Caco-2 (cell line): ENCODE measurements around the gene PTCH1. TPM values are rescaled to one million over a fixed set of nuclear protein-coding genes. Genes with fewer than 3 reads are reported as not detected.

Experiments
- BruUV-seq: library from RNA; stranded (reverse); fragments of 400-500 nt; replicated peaks from 2 replicates; lab custom pipeline; 2021; lab: Mats Ljungman, UMichigan
- CTCF ChIA-PET: fragments of 300-600 bp; sonication (Branson Sonifier 250); formaldehyde crosslinking; loops from one replicate; lab custom pipeline; 2022; ENCODE audit warnings: antibody characterized with exemption; lab: Charles Lee
- POLR2A ChIA-PET: fragments of 300-600 bp; sonication (Branson Sonifier 250); formaldehyde crosslinking; loops from one replicate; lab custom pipeline; 2022; ENCODE audit warnings: antibody characterized with exemption; lab: Charles Lee
- DNase-seq, 2 experiments: peaks; one replicate each; pipeline versions ENCODE4 v3.0.0 to v3.0.0-alpha.2; 2020 to 2022
- H3K27me3 ChIP-seq: replicated peaks from 2 replicates; pipeline ENCODE4 v1.6.0; 2011; ENCODE audit warnings: low read length; ENCODE audit not compliant: control insufficient read depth, insufficient read depth
- H3K36me3 ChIP-seq: 2 replicates; pipeline ENCODE4 v1.5.1; 2011; ENCODE audit warnings: low read length; ENCODE audit not compliant: control insufficient read depth, insufficient read depth
- H3K4me1 ChIP-seq: fragments of 250-450 bp; sonication (Bioruptor Pico); 2 replicates; pipeline ENCODE4 v1.5.1; 2020; ENCODE audit warnings: mild to moderate bottlenecking
- H3K4me3 ChIP-seq: 2 replicates; pipeline ENCODE4 v1.5.1; 2011; ENCODE audit warnings: low read depth, mild to moderate bottlenecking, control low read depth, low read length
- H3K9me3 ChIP-seq: fragments of 250-450 bp; sonication (Bioruptor Pico); 2 replicates; pipeline ENCODE4 v1.5.1; 2020; ENCODE audit warnings: mild to moderate bottlenecking, moderate library complexity
- H3K27ac Mint-ChIP-seq: one replicate; pipeline ENCODE4 v1.8.0; 2022; ENCODE audit warnings: mixed read lengths; ENCODE audit not compliant: unreplicated experiment
- H3K27me3 Mint-ChIP-seq: one replicate; pipeline ENCODE4 v1.8.0; 2022; ENCODE audit warnings: mixed read lengths; ENCODE audit not compliant: insufficient read depth, unreplicated experiment
- H3K36me3 Mint-ChIP-seq: one replicate; pipeline ENCODE4 v1.8.0; 2022; ENCODE audit warnings: mild to moderate bottlenecking, mixed read lengths; ENCODE audit not compliant: insufficient read depth, unreplicated experiment
- H3K4me1 Mint-ChIP-seq: one replicate; pipeline ENCODE4 v1.8.0; 2022; ENCODE audit warnings: low read depth, mixed read lengths; ENCODE audit not compliant: unreplicated experiment
- H3K4me3 Mint-ChIP-seq: one replicate; pipeline ENCODE4 v1.8.0; 2022; ENCODE audit warnings: mild to moderate bottlenecking, moderate library complexity, mixed read lengths; ENCODE audit not compliant: unreplicated experiment
- H3K9me3 Mint-ChIP-seq: one replicate; pipeline ENCODE4 v1.8.0; 2022; ENCODE audit warnings: mixed read lengths; ENCODE audit not compliant: unreplicated experiment
- intact Hi-C: fragments of 100-400 bp; cut with micrococcal nuclease; formaldehyde crosslinking; loops from one replicate; pipeline ENCODE4 v1.10.0; 2022; ENCODE audit not compliant: unreplicated experiment
- total RNA-seq: library from RNA; stranded (reverse); gene quantifications from 2 replicates; pipeline ENCODE4 v1.2.3, GENCODE V29; 2022
- TF ChIP-seq, protein P1 (sequence below), 2 experiments: fragments of 200-600 bp in 1 of 2; IDR thresholded peaks; 1 replicate in 1 of 2; 2 replicates in 1 of 2; pipeline versions ENCODE4 v1.5.1 to v1.8.0; 2011 to 2022; ENCODE audit warnings: antibody characterized with exemption in 1 of 2, control low read depth in 1 of 2, inconsistent platforms in 1 of 2, low read depth in 1 of 2, low read length in 1 of 2, mild to moderate bottlenecking in 1 of 2, moderate library complexity in 1 of 2; ENCODE audit not compliant: insufficient read depth in 1 of 2, severe bottlenecking in 1 of 2, unreplicated experiment in 1 of 2

Gene PTCH1
- total RNA-seq, 1 experiment from 2014 or later: 25.9 TPM

DNA sequence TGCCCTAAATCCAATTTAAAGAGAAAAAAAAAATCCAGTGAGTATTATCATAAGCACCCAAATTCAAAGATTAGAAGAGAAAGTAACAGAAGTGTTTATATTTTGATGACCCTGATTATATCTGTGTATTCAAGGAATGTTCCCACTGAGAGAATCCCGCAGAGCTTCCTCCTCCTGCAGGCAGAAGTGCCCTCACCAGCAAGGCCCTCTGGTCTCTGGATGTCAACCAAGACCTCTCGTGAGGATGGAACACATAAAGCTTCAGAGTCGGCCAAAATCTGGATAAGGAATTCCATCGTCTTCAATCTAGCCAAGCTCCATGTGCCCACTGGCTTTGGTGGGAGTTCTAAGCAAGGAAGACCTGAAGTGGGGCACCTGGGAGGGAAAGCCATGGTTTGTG lies 18.1 kb downstream of the PTCH1 start:
- Histone ChIP-seq H3K9me3 (no peaks in the 10 kb centered on the region), H3K4me1 (peaks cover 13% of the 10 kb centered on the region), H3K36me3 (no peaks in the 10 kb centered on the region; the same call in 1 of the 2 replicates), H3K4me3 (no peak overlapping the region), H3K27me3 (no peaks in the 10 kb centered on the region)
- peaks cover 8% of the 10 kb centered on the region for H3K36me3 Mint-ChIP-seq
- intact Hi-C loops: no loop called here
- CTCF ChIA-PET: no interaction called here
- no peaks in the 10 kb centered on the region for H3K9me3 Mint-ChIP-seq
- H3K4me3 Mint-ChIP-seq: no peak overlapping the region
- no peak for DNase-seq
- no peaks in the 10 kb centered on the region for H3K27me3 Mint-ChIP-seq
- POLR2A ChIA-PET: interaction anchor here (0.6 kb wide), 1 partner anchor 1058 kb away, joined by 4 read pairs; no protein-coding TSS in a partner anchor
- H3K27ac Mint-ChIP-seq: no peak overlapping the region
- BruUV-seq: no TSS peak
- TF ChIP-seq, protein P1, sequence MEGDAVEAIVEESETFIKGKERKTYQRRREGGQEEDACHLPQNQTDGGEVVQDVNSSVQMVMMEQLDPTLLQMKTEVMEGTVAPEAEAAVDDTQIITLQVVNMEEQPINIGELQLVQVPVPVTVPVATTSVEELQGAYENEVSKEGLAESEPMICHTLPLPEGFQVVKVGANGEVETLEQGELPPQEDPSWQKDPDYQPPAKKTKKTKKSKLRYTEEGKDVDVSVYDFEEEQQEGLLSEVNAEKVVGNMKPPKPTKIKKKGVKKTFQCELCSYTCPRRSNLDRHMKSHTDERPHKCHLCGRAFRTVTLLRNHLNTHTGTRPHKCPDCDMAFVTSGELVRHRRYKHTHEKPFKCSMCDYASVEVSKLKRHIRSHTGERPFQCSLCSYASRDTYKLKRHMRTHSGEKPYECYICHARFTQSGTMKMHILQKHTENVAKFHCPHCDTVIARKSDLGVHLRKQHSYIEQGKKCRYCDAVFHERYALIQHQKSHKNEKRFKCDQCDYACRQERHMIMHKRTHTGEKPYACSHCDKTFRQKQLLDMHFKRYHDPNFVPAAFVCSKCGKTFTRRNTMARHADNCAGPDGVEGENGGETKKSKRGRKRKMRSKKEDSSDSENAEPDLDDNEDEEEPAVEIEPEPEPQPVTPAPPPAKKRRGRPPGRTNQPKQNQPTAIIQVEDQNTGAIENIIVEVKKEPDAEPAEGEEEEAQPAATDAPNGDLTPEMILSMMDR (IDR thresholded peaks at IDR 0.05; ENCODE audit: insufficient read depth in 1 of 2, low read depth in 1 of 2, low read length in 1 of 2, severe bottlenecking in 1 of 2, unreplicated experiment in 1 of 2): no peak
- H3K4me1 Mint-ChIP-seq: peaks cover 24% of the 10 kb centered on the region

DNA sequence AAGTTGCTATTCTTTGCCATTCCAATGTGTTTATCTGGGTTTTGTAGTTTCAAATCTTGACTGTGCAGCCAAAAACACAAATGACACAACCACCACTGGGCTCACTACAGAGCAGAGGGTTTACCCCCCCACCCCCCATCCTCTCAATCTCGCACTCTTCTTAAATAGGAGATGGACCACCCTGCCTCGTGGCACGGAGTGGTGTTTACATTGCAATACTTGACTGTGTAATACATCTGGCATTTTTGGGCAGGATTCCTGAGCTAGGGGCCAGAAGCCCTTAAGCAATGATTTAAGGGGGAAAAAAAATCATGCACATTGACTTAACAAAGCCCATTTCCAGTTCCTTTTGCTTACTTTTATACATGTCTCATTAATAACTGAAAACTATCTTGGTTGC lies 19.0 kb downstream of the PTCH1 start:
- TF ChIP-seq, protein P1 (IDR thresholded peaks at IDR 0.05; ENCODE audit: insufficient read depth in 1 of 2, low read depth in 1 of 2, low read length in 1 of 2, severe bottlenecking in 1 of 2, unreplicated experiment in 1 of 2): no peak
- H3K27me3 Mint-ChIP-seq: no peaks in the 10 kb centered on the region
- peaks cover 13% of the 10 kb centered on the region for H3K4me1 ChIP-seq
- H3K36me3 ChIP-seq: no peaks in the 10 kb centered on the region; the same call in 1 of the 2 replicates
- no peaks in the 10 kb centered on the region for H3K9me3 ChIP-seq
- no peak for DNase-seq
- no peaks in the 10 kb centered on the region for H3K27me3 ChIP-seq
- H3K27ac Mint-ChIP-seq: no peak overlapping the region
- ChIA-PET CTCF (no interaction called here), POLR2A (interaction anchor here (0.6 kb wide), 1 partner anchor 1059 kb away, joined by 4 read pairs; no protein-coding TSS in a partner anchor)
- H3K4me3 ChIP-seq: no peak overlapping the region
- intact Hi-C loops: no loop called here
- H3K9me3 Mint-ChIP-seq: no peaks in the 10 kb centered on the region
- H3K4me3 Mint-ChIP-seq: no peak overlapping the region
- BruUV-seq: no TSS peak
- H3K36me3 Mint-ChIP-seq: peaks cover 8% of the 10 kb centered on the region
- peaks cover 16% of the 10 kb centered on the region for H3K4me1 Mint-ChIP-seq

DNA sequence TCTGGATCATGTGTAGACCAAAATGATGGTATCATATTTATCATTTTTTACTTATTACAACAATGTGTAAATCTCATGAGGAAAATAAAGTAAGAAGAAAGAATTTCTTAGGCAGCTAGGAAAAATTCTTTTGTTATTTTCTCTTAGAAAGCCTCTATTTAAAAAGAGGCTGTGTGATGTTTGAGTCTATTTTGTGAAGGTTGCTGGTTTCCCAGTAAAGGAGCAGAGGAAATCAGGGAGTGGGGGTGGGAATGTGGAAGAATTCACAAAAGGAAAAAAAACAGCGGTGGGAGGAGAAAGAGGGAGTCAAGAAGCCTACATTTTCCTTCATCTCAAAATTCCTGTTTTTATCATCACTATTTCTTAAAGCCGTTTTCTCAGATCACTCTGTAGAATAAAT lies 20.1 kb downstream of the PTCH1 start:
- Mint-ChIP-seq H3K36me3 (peaks cover 8% of the 10 kb centered on the region), H3K4me3 (no peak overlapping the region), H3K27me3 (no peaks in the 10 kb centered on the region), H3K4me1 (peaks cover 10% of the 10 kb centered on the region), H3K9me3 (no peaks in the 10 kb centered on the region), H3K27ac (no peak overlapping the region)
- Histone ChIP-seq H3K36me3 (no peaks in the 10 kb centered on the region), H3K4me3 (no peak overlapping the region), H3K4me1 (peaks cover 13% of the 10 kb centered on the region), H3K27me3 (no peaks in the 10 kb centered on the region), H3K9me3 (no peaks in the 10 kb centered on the region)
- POLR2A ChIA-PET: no interaction called here
- no TSS peak for BruUV-seq
- intact Hi-C loops: no loop called here
- CTCF ChIA-PET: no interaction called here
- DNase-seq: no peak
- TF ChIP-seq, protein P1 (IDR thresholded peaks at IDR 0.05; ENCODE audit: insufficient read depth in 1 of 2, low read depth in 1 of 2, low read length in 1 of 2, severe bottlenecking in 1 of 2, unreplicated experiment in 1 of 2): no peak
